NCI-H526 treated with DMSO at 0.1 percent for 48 hours (cell line): ENCODE measurements around the gene PRLH.

ENCODE experiments used
- DNase-seq: peaks from one replicate; lab custom pipeline; 2025; lab: John Stamatoyannopoulos, UW

Gene PRLH

GRCh38 chr2:237565974-237566373 is 400 bp upstream of the PRLH start:
- no peak for DNase-seq

GRCh38 chr2:237567276-237568029 is 1.1 kb downstream of the PRLH start:
- no peak for DNase-seq

GRCh38 chr2:237568121-237568660 is 1.8 kb downstream of the PRLH start:
- no peak for DNase-seq

GRCh38 chr2:237569041-237569440 is 2.7 kb downstream of the PRLH start:
- DNase-seq = no peak

- DNase-seq = no peak
These were observed 3.5 kb downstream of the PRLH start for GRCh38 chr2:237569896-237570295.

- no peak for DNase-seq
These were observed 4.5 kb downstream of the PRLH start for GRCh38 chr2:237570776-237571335.

GRCh38 chr2:237571551-237571950 is 5.2 kb downstream of the PRLH start:
- no peak for DNase-seq

GRCh38 chr2:237572021-237572741 is 5.8 kb downstream of the PRLH start:
- DNase-seq = peak; percentile 69

- no peak for DNase-seq
These were observed 6.3 kb downstream of the PRLH start for GRCh38 chr2:237572742-237573101.

GRCh38 chr2:237573721-237574415 is 7.5 kb downstream of the PRLH start:
- DNase-seq = no peak

- no peak for DNase-seq
These were observed 8.1 kb downstream of the PRLH start for GRCh38 chr2:237574467-237574866.

GRCh38 chr2:237574894-237575868 is 8.8 kb downstream of the PRLH start:
- DNase-seq = no peak

GRCh38 chr2:237575869-237576862 is 9.8 kb downstream of the PRLH start:
- DNase-seq = no peak

GRCh38 chr2:237576974-237577373 is 10.6 kb downstream of the PRLH start:
- no peak for DNase-seq

GRCh38 chr2:237577458-237577857 is 11.1 kb downstream of the PRLH start:
- DNase-seq = no peak

- no peak for DNase-seq
These were observed 11.8 kb downstream of the PRLH start for GRCh38 chr2:237577956-237578870.

GRCh38 chr2:237581326-237581725 is 15.0 kb downstream of the PRLH start:
- DNase-seq = no peak
